GM19025 (cell line): ENCODE data around the gene FCRLB.
"Not testable (repeated sequence)": the region's sequence is repeated elsewhere in the genome, so short reads cannot be mapped to it uniquely, and the experiment has no call there.

ENCODE experiments used
- ATAC-seq: cut with Tn5 transposase; IDR thresholded peaks from one replicate; pipeline ENCODE4 v1.9.1; 2021; ENCODE audit warnings: mild to moderate bottlenecking, low read depth, moderate library complexity; ENCODE audit not compliant: unreplicated experiment

Gene FCRLB, protein sequence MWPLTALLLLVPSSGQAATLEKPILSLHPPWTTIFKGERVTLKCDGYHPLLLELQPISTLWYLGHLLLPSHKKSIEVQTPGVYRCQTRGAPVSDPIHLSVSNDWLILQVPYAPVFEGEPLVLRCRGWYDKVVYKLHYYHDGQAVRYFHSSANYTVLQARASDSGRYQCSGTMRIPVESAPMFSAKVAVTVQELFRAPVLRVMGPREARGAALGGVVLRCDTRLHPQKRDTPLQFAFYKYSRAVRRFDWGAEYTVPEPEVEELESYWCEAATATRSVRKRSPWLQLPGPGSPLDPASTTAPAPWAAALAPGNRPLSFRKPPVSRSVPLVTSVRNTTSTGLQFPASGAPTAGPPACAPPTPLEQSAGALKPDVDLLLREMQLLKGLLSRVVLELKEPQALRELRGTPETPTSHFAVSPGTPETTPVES

GRCh38 chr1:161720956-161721737 lies at the start of gene FCRLB:
TSS of gene FCRLB (plus strand) at chr1:161721544. CDS start at chr1:161722673, 1,129 bp downstream.
- ATAC-seq = no peak

DNA sequence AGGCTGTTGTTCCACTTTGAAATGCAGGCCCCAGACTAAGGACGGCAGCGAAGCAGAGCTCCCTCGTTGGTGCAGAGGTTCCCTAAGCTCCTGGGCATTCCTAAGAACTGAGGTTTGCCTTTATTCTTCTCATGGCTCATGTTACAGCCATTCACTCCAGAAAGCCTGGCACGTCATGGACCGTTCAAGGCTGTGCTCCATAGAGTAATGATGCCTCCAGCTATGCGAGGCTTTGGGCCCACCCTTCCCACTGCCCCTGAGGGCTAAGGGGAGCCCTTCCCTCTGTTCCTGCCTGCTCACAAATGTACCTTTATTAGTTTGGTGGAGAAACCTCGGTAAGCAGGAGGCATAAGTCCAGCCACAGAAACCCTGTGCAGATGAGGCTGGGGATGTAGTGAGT lies 47.9 kb upstream of the FCRLB start:
- not testable (repeated sequence) for ATAC-seq

- not testable (repeated sequence) for ATAC-seq
These were observed 46.9 kb upstream of the FCRLB start for GRCh38 chr1:161674447-161674846.

GRCh38 chr1:161674908-161675307 lies 46.4 kb upstream of the FCRLB start:
- not testable (repeated sequence) for ATAC-seq

DNA sequence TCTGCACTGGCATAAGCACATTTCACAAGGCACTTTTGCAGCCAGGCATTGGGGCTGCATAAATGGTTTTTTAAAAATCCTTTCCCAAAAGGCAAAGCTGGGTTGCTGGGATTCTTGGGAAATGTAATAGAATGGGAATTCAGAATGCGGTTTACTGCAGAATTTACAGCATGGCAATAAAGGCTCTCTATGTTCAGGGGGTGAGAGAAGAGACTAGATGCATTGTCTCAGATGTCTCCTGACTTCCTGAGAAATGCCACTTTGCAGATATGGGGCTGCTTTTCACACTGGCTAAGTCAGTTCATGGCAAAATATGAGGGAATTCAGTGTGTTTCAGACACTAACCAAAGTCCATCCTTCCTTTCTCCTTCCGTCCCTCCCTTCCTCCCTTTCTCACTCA lies 44.9 kb upstream of the FCRLB start:
- no peak for ATAC-seq

DNA sequence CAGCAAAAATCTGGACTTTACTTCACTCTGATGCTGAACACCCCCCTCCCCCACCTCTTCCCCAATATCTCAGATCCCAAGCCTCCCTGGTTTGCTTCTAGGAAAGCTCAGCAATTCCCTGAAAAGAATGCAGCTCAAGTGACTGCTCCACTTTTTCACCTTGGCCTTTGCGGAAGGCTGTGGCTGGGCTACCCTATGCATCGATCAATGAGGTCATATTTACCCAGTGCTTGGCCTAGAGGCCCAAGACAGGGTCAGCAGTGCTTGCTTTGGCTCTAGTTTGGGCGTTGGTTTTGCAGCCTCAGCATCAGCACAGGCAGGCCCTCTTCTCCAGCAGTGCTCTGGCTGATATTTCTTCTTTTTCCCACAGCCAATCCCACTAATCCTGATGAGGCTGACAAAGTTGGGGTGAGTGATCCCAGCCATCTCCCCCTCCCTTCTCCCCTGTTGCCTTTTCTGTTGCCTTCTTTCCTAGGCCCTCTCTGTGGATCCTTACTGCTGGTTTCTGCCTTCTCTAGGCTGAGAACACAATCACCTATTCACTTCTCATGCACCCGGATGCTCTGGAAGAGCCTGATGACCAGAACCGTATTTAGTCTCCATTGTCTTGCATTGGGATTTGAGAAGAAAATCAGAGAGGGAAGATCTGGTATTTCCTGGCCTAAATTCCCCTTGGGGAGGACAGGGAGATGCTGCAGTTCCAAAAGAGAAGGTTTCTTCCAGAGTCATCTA lies 44.2 kb upstream of the FCRLB start:
- ATAC-seq = no peak

DNA sequence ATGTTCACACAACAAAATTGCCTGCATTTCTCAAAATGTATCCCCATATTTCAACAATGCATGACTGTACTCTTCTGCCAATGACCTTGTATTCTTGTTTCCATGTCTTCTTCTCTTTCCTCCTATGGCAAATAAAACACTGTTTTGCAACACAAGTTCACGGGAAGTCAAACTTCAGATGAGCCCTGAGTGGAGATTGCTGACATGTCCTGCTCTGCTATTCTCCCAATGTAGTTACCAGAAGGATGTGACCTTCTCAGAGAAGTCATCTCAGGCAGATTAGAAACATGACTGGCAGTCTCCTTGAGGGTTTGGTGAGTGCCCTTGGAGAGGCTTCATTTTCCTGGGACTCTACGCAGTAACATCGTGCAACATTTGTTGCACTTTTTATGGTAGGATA lies 42.8 kb upstream of the FCRLB start:
- no peak for ATAC-seq

DNA sequence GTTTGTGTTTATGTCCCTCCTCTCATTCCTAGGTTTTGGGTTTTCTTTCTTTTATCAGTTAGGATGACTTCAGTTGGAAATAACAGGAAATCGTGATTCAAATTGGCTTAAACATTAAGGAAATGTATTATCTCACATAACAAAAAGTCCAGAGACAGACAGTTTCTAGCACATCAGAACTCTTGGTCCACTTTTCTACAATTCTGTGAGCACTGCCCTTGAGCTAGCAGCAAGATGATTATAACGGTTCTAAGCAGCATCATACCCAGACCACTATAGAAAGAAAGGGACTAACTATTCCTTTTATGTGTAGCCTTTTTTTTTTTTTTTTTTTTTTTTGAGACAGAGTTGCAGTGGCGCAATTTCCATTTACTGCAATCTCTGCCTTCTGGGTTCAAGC lies 39.5 kb upstream of the FCRLB start:
- no peak for ATAC-seq

DNA sequence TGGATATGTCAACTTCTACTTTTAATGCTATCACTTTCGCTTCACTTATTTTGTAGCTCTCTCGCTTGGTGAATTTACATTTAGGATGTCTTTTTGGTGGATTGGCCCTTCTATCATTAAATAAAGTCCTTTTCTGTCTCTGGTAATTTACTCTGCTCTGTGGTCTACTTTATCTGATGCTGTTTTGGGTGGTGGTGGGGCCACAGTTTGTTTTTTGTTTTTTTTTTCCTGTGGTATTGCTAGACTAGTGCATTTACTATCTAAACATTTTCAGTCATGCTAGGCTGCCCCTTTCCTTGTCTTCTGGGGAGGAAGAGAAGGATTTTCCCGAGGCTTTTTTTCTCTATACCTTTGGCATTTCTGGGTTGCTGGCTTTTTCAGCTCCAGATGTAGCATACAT lies 32.4 kb upstream of the FCRLB start:
- ATAC-seq = no peak

- no peak for ATAC-seq
These were observed 29.5 kb upstream of the FCRLB start for GRCh38 chr1:161691846-161692245.

DNA sequence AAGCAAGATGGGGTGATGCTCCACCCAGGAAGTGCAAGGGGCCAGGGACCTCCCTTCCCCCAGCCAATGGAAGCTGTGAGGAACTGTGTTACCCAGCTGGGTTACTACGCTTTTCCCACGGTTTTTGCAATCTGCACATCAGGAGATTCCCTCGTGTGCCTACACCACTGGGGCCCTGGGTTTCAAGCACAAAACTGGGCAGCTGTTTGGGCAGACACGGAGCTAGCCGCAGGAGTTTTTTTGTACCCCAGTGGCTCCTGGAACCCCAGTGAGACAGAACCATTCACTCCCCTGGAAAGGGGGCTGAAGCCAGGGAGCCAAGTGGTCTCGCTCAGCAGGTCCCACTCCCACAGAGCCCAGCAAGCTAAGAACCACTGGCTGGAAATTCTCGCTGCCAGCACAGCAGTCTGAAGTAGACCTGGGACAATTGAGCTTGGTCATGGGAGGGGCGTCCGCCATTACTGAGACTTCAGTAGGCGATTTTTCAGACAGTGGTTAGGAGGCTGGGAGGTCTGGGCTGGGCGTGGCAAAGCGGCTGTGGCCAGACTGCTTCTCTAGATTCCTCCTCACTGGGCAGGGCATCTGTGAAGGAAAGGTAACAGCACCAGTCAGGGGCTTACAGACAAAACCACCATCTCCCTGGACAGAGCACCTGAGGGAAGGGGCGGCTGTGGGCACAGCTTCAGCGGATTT lies 28.2 kb upstream of the FCRLB start:
- not testable (repeated sequence) for ATAC-seq

DNA sequence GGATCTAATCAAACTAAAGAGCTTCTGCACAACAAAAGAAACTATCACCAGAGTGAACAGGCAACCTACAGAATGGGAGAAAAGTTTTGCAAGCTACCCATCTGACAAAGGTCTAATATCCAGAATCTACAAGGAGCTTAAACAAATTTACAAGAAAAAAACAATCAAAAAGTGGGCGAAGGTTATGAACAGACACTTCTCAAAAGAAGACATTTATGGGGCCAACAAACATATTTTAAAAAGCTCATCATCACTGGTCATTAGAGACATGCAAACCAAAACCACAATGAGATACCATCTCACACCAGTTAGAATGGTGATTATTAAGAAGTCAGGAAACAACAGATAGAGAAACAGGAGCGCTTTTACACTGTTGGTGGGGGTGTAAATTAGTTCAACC lies 23.0 kb upstream of the FCRLB start:
- not testable (repeated sequence) for ATAC-seq

GRCh38 chr1:161702250-161702649 lies 19.1 kb upstream of the FCRLB start:
- no peak for ATAC-seq

DNA sequence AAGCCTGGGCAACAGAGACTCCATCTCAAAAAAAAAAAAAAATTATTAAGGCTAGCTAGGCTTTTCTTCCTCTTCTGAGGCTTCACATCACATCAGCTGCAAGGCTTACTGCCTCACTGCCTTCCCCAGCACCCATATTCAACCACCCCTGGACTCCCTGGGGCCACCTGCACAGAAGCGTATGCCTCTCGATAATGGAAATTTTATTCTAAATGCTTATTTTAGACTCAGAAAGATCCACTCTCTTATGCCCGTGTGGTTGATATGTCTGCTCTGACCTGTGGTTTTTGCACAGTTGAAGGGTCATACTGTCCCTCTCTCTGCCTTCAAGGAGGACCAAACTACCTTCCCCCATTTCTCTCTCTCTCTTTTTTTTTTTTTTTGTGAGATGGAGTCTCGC lies 15.8 kb upstream of the FCRLB start:
- no peak for ATAC-seq

DNA sequence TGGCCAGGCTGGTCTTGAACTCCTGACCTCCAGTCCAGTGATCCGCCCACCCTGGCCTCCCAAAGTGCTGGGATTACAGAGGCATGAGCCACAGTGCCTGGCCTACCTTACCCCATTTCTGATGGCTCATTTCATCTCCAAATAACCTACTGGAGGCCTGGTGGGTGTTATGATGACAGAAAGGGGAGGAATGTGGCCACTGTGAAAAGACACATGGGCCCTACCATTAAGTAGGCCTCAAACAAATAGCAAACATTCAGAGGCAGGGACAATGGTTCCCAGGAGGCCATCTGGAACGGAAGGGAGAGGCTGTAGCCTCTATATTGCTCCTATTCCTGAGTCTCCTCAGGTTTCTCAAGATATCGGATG lies 15.2 kb upstream of the FCRLB start:
- ATAC-seq = no peak

- peak; percentile 52 for ATAC-seq
These were observed 14.6 kb upstream of the FCRLB start, which contains the start of gene FCRLA for GRCh38 chr1:161706482-161707347. TSS of gene FCRLA (plus strand) at chr1:161707229. CDS start at chr1:161707265, 36 bp downstream.

- no peak for ATAC-seq
These were observed 13.8 kb upstream of the FCRLB start for GRCh38 chr1:161707503-161707902.

DNA sequence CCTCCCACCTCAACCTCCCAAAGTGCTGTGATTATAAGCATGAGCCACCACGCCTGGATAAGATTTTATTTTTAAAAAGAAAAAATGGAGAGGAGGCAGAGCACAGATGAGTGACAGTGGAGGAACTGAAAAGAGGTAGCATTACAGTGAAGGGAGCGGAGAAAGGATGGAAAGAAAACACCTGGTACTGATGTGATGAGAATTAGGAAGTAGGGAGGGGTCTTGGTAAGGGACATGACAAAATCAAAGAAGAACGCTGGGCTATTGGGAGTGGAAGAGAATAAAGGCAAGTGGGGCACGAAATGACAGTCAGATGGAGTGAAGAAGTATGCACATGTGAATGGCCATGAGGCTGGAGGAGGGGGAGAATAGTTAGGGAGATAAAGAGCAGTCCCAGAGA lies 12.0 kb upstream of the FCRLB start:
- ATAC-seq = no peak

- ATAC-seq = no peak
These were observed 10.8 kb upstream of the FCRLB start for GRCh38 chr1:161710560-161710959.
